ENCODE measurements around the gene ANGEL2. TPM values are rescaled to one million over a fixed set of nuclear protein-coding genes. Genes with fewer than 3 reads are reported as not detected.
"Not testable (repeated sequence)": the region's sequence is repeated elsewhere in the genome, so short reads cannot be mapped to it uniquely, and the experiment has no call there.

ANGEL2 gene
- total RNA-seq, 1 experiment from 2014 or later = 32.7 TPM

- DNase-seq (ENCODE audit: low spot score) = no peak
Observed at GRCh38 chr1:213019450-213019849, 3.8 kb upstream of the ANGEL2 start.

DNA sequence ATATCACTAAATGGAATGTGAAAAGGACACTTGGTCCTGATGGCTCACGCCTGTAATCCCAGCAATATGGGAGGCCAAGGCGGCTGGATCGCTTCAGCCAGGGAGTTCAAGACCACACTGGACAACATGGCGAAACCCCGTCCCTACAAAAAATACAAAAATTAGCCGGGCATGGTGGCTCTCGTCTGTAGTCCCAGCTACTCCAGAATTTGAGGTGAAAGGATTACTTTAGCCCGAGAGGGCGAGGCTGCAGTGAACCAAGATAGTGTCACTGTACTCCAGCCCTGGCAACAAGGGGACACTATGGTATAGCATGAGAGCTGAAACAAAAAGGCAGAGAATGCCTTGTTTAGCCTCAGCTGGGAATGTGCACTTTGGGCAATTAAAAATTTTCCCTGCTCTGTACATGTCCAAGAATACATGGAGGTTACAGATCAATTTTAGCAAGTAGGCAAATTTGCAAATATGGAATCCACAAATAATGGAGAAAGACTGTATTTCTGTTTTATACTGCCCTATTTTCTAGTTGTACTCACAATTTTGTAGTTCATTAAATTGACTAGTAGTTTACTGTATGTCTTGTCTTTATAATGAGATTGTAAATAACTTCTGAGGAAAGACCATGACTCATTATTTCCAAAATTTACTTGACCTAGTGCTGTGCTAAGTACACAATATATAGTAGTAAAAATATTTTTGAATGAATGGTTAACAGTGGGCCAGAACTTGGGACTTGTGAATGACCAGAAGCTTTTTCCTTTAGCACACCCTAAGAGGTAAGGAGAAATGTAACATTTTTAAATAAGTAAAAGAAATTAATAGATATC is 2.0 kb upstream of the ANGEL2 start:
- DNase-seq (ENCODE audit: low spot score) = no peak

GRCh38 chr1:213014642-213015041 is 1.0 kb downstream of the ANGEL2 start:
- no peak for DNase-seq (ENCODE audit: low spot score)

DNA sequence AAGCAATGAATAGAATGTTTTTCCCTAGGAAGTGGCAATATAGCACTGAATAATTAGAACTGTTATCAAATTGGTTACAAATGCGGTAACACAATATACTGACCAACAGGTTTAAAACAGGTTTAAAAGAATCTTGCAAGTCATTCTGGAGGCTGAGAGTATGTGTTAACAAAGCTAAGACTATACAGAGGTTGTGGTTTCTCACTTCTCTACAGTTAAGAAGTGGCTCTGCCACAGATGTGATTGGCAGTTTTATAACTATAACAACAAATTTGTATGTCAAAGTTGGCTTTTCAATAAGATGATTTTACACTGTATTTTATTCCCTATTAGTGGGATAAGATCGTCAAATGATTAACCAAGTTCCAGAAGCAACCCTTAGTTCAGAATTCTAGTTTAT is 7.1 kb downstream of the ANGEL2 start:
- no peak for DNase-seq (ENCODE audit: low spot score)

DNA sequence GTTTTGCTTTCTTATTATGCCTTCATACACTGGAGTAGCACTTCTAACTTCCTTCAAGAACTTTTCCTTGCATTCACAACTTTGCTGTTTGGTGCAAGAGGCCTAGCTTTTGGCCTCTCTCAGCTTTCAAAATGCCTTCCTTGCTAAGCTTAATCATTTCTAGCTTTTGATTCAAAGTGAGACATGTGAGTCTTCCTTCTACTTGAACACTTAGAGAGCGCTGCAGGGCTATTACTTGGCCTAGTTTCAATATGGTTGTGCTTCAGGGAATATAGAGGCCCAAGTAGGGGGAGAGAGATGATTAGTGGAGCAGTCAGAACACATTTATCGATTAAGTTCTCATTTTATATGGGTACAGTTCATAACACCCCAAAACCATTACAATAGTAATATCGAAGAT is 12.4 kb downstream of the ANGEL2 start:
- no peak for DNase-seq (ENCODE audit: low spot score)

DNA sequence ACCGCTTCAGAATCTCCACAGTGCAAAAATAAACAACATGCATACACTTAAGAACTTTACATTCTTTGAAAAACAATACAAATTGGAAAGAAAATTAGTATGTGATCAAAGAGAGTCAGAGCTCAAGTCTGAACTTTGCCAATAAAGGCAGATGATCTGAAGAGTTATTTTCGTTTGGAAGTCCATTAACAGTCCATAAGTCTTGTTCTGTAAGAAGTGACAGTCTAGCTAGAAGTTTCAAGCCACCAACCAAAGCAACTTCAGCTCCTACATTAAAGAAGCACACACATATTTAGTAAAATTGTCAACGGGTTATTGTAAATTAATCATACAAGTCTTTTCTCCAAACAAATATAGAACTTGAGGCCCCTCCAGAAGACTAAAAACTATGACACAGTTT is 20.7 kb downstream of the ANGEL2 start:
- DNase-seq (ENCODE audit: low spot score) = no peak

- DNase-seq (ENCODE audit: low spot score) = not testable (repeated sequence)
Observed at GRCh38 chr1:212993960-212994359, 21.7 kb downstream of the ANGEL2 start.

GRCh38 chr1:212990276-212990675 is 25.4 kb downstream of the ANGEL2 start:
- DNase-seq (ENCODE audit: low spot score) = no peak

GRCh38 chr1:212987702-212988322 is 27.9 kb downstream of the ANGEL2 start:
- DNase-seq (ENCODE audit: low spot score) = no peak

GRCh38 chr1:212986551-212986950 is 29.1 kb downstream of the ANGEL2 start:
- DNase-seq (ENCODE audit: low spot score) = no peak

DNA sequence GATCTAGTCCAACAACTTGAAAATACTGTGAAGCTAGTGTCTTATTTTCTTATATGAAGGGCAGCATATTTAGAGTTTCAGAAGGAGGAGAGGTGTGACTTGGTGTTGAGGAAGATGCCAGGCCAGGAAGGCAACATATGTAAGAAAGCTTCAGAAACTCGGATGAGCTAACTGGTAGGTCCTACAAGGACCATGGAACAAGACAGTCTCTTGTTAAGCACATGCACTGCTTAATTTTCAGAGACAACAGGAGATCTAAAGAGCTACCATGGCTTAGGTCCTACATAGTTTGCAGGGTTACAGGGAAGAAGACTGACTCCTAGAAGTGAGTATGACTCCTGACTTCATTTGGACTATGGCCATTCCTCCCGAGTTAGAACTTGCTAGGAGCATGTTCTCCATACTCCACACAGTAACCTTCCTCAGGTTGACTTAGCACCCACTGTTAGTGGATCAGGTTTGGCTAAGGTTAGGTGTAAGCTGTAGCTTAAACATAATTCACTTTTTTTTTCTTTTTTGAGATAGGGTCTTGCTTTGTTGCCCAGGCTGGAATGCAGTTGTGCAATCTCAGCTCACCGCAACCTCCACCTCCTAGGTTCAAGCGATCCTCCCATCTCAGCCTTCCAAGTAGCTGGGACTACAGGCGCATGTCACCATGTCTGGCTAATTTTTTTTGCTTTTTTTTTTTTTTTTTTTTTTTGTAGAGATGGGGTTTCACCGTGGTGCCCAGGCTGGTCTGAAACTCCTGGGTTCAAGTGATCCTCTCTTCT is 31.0 kb downstream of the ANGEL2 start:
- no peak for DNase-seq (ENCODE audit: low spot score)

- DNase-seq (ENCODE audit: low spot score) = no peak
Observed at GRCh38 chr1:212983482-212983881, 32.2 kb downstream of the ANGEL2 start.

GRCh38 chr1:212982430-212983152 is 33.1 kb downstream of the ANGEL2 start:
- no peak for DNase-seq (ENCODE audit: low spot score)

GRCh38 chr1:212981571-212982328 is 33.9 kb downstream of the ANGEL2 start:
- no peak for DNase-seq (ENCODE audit: low spot score)

- no peak for DNase-seq (ENCODE audit: low spot score)
Observed at GRCh38 chr1:212981025-212981495, 34.6 kb downstream of the ANGEL2 start.

- DNase-seq (ENCODE audit: low spot score) = no peak
Observed at GRCh38 chr1:212980123-212980785, 35.4 kb downstream of the ANGEL2 start.

GRCh38 chr1:212979340-212980122 is 36.1 kb downstream of the ANGEL2 start:
- no peak for DNase-seq (ENCODE audit: low spot score)

DNA sequence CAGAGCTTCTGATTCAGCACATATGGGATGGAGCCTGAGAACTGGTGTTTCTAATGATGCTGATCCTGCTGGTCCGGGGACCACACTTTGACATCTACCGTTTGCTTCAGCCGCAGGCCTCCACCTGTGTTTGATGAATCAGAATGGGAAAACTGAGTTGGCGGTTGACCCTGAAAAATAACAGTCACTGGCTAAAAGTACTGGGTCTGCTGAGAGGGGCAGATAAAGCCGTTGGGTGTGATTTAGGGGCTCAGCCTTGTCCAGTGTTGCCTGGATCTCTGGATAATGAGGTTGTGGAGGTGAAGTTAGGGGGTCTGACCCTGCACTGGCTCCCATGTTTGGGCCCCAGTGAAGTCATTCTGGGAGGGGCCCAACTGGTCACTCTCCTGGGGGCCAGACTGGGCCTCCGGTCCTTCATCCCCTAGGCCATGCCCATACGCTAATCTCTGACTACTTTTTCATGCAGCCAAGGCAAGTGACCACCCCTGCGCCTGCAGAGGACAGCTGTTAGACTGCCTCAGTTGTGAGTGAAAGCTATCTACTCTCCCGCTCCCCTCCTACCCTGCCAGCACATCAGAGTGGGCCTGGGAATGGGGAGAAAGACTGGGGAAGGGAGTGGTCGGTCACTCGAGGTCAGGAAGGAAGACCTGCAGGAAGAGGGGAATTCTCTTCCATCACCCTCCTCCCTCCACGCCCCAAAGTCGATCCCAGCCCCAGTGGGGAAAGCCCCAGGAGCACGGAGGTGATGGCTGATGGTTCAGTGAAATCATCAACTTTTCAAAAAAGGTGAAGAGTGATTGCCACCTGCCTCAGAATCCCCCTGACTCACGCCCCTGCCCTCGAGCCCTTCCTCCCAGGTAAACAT is 37.7 kb downstream of the ANGEL2 start:
- DNase-seq (ENCODE audit: low spot score) = no peak

DNA sequence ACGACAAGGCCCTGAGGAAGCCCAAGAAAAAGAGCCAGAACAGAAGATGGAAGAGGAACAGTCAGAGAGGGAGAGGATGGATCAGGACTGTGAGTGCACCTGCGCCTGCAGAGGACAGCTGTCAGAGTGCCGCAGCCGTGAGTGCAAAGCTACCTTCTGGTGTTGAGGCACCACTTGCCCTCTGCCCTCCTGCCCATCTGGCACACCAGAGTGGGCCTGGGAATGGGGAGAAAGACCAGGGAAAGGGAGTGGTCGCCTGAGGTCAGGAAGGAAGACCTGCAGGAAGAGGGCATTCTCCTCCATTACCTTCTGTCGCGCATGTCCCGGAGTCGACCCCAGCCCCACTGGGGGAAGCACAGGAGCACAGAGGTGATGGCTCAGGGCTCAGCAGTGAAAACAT is 39.1 kb downstream of the ANGEL2 start:
- DNase-seq (ENCODE audit: low spot score) = no peak

Data from H4 (cell line).